Thyroid gland (tissue), 4 donors: ENCODE results near the gene ZG16B. TPM values are rescaled to one million over a fixed set of nuclear protein-coding genes. Genes with fewer than 3 reads are reported as not detected.

Experiments
- DNase-seq, 2 donors: peaks; one replicate each; pipeline ENCODE4 v3.0.0-alpha.2; 2019
- H3K27ac ChIP-seq, 3 donors: fragments of 200-600 bp; sonication (generic); 1 replicate in 2 of 3; 2 replicates in 1 of 3; pipeline ENCODE4 v1.5.1; 2016 to 2019; ENCODE audit warnings: mild to moderate bottlenecking in 1 of 3, moderate library complexity in 1 of 3
- H3K27me3 ChIP-seq: fragments of 200-600 bp; sonication (generic); one replicate; pipeline ENCODE4 v1.5.1; 2019
- H3K36me3 ChIP-seq, 2 donors: fragments of 200-600 bp; sonication (generic); one replicate each; pipeline ENCODE4 v1.5.1; 2016 to 2019
- H3K4me1 ChIP-seq, 2 donors: fragments of 200-600 bp; sonication (generic); one replicate each; pipeline ENCODE4 v1.5.1; 2017 to 2019
- H3K4me3 ChIP-seq, 3 donors: fragments of 200-600 bp; sonication (generic); replicated peaks in 1 of 3; 1 replicate in 2 of 3; 2 replicates in 1 of 3; pipeline ENCODE4 v1.5.1; 2016; ENCODE audit warnings: mild to moderate bottlenecking in 1 of 3
- H3K9me3 ChIP-seq: fragments of 200-600 bp; sonication (generic); one replicate; pipeline ENCODE4 v1.5.1; 2017
- CTCF ChIP-seq, 6 experiments: fragments of 200-600 bp in 3 of 6; fragments of 450-650 bp in 3 of 6; sonication (generic) in 3 of 6; IDR thresholded peaks; one replicate each; pipeline ENCODE4 v1.5.1; 2016 to 2019; ENCODE audit warnings: antibody characterized with exemption in 6 of 6, mild to moderate bottlenecking in 2 of 6, inconsistent platforms in 1 of 6, moderate library complexity in 1 of 6
- POLR2A ChIP-seq, 2 donors: fragments of 450-650 bp; IDR thresholded peaks; one replicate each; pipeline ENCODE4 v1.6.1; 2017; ENCODE audit warnings: antibody characterized with exemption in 2 of 2, mild to moderate bottlenecking in 2 of 2, moderate library complexity in 1 of 2
- WGBS, 2 donors: methylation state at CpG; one replicate each; pipeline ENCODE4 v1.1.5; 2017; 5-methylcytosine and 5-hydroxymethylcytosine counted together
- intact Hi-C: fragments of 100-400 bp; cut with DNase I; formaldehyde crosslinking; loops from one replicate; pipeline ENCODE4 v1.15.1; 2023
- total RNA-seq, 4 donors: library from RNA; depleted of rRNA; stranded (reverse); fragments of >200 nt; gene quantifications; one replicate each; pipeline ENCODE4 v1.2.3, GENCODE V29; 2016

The ZG16B gene
- total RNA-seq, 4 donors from 2014 or later = not detected

DNA sequence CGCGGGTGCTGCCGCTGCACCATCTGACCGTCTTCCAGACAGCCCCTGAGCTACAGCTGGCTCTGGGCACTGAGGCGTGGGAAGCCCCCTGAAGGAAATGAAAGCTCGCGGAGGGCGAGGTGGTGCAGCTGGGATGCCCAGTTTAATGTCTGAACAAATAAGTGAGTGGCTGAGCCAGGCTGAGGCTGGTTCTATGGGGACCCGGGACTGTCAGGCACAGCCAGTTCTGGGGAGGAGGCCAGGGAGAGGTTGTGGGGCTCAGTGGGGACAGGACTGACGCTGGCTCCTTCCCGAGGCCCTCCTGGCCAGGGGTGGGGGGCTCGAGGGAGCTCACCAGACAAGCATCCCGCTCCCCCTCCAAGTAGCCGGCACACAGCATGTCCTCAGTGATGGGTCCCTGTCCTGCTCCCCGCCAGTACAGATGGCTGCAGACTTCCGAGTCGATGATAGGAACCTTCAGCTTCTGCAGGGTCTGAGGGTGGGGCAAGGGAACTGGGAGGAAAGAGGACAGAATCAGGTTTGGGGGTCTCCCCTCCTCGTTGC is 23.5 kb downstream of the ZG16B start:
- intact Hi-C loops = no loop called here
- no peak for DNase-seq
- 87 to 88% methylated on average over 17 to 18 of the region's 18 CpGs for WGBS, 2 donors

DNA sequence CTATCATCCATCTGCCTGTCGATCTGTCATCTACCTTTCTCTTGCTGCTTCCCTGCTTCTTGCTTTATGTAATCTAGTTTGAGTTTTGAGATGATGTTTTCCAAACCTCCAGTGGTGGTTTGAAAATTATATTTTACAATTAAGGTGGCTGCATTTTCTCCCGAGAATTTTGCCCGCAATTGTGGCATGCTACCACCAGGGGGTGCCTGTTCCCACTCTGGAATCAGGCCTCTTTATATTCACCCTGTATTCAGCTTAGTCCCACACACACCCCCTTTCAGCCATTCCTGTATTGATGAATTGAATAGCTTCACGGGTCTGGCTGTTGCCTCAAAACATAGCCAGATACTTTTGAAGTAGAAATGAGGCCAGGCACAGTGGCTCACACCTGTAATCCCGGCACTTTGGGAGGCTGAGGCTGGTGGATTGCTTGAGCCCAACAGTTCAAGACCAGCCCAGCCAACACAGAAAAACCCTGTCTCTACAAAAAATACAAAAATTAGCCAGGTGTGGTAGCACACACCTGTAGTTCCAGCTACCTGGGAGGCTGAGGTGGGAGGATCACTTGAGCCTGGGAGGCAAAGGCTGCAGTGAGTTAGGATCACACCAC is 24.7 kb downstream of the ZG16B start:
- DNase-seq = no peak
- TF ChIP-seq POLR2A (IDR thresholded peaks at IDR 0.05) = no peak
- TF ChIP-seq CTCF (IDR thresholded peaks at IDR 0.05) = peak in 3 of 6 experiments; percentile 29 to 34 (median 33)
- H3K4me3 ChIP-seq = no peak overlapping the region
- H3K36me3 ChIP-seq = no peaks in the 10 kb centered on the region
- no peak overlapping the region for H3K27ac ChIP-seq
- intact Hi-C loops = no loop called here
- H3K9me3 ChIP-seq = no peaks in the 10 kb centered on the region
- peaks cover 4 to 7% of the 10 kb centered on the region in 2 donors for H3K4me1 ChIP-seq
- H3K27me3 ChIP-seq = no peaks in the 10 kb centered on the region
- WGBS, 2 donors = 54 to 77% methylated on average over 5 of the region's 5 CpGs

More for the DNA sequence above, 23.5 kb downstream of the ZG16B start:
- no peaks in the 10 kb centered on the region for H3K27me3 ChIP-seq
- peaks cover 4 to 7% of the 10 kb centered on the region in 2 donors for H3K4me1 ChIP-seq
- TF ChIP-seq CTCF (IDR thresholded peaks at IDR 0.05) (no peak), POLR2A (IDR thresholded peaks at IDR 0.05) (no peak)
- no peaks in the 10 kb centered on the region for H3K9me3 ChIP-seq
- H3K27ac ChIP-seq = no peak overlapping the region
- no peaks in the 10 kb centered on the region for H3K36me3 ChIP-seq
- no peak overlapping the region for H3K4me3 ChIP-seq

DNA sequence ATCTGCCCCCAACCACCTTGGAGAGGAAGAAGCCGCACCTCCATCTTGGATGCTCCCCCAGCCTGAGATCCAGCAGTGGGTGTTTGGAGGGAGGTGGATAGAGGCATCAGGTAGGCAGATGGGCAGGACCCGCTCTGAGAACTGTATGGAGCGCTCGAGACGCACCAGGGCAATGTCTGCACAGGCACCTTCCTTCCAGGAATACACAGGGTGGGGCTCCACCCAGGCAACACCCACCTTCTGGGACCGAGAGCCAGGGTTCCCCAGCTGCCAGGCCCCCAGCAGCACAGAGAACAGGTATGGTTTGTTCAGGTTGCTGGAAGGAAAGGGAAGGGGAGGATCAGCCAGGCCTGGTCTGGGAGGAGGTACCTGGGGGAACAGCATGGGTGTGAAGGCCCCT is 25.4 kb downstream of the ZG16B start:
- H3K4me3 ChIP-seq = no peak overlapping the region
- 83 to 84% methylated on average over 6 of the region's 6 CpGs for WGBS, 2 donors
- no peak for DNase-seq
- no peak for TF ChIP-seq CTCF (IDR thresholded peaks at IDR 0.05)
- H3K4me1 ChIP-seq = peaks cover 4 to 7% of the 10 kb centered on the region in 2 donors
- no peak overlapping the region for H3K27ac ChIP-seq
- intact Hi-C loops = no loop called here
- H3K27me3 ChIP-seq = no peaks in the 10 kb centered on the region
- H3K9me3 ChIP-seq = no peaks in the 10 kb centered on the region
- no peaks in the 10 kb centered on the region for H3K36me3 ChIP-seq

DNA sequence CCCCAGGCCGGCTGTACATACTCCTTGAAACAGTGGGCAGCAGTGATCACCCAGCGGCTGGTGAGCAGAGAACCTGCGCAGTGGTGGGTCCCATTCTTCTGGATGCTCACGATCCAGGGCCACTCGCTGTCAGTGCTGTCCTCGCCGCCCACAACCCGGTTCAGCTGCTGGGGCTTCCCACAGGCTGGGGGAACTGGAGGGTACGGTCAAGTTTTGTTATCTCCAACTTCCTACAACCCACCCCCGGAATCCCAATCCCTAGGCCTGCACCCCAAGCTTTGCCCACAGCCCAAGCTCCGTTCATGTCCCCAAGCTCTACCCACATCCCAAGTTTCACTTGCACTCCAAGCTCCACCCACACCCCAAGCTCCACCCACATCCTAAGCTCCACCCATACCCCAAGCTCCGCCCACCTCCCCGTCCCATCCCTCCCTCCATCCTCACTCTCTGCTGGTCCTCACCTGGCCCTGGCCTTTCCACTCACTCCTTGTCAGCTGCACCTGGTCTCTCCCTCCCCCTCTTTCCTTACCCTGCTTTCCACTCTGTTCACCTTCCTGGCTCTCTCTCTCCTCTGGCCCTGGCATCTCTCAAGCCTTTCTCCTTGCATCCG is 26.1 kb downstream of the ZG16B start:
- H3K27ac ChIP-seq = no peak overlapping the region

More for the DNA sequence above, 26.1 kb downstream of the ZG16B start:
- 87 to 90% methylated on average over 13 to 14 of the region's 14 CpGs for WGBS, 2 donors
- H3K9me3 ChIP-seq = no peaks in the 10 kb centered on the region
- H3K27me3 ChIP-seq = no peaks in the 10 kb centered on the region
- DNase-seq = no peak
- TF ChIP-seq CTCF (IDR thresholded peaks at IDR 0.05) = no peak
- TF ChIP-seq POLR2A (IDR thresholded peaks at IDR 0.05) = no peak
- H3K36me3 ChIP-seq = no peaks in the 10 kb centered on the region
- intact Hi-C loops = no loop called here
- peaks cover 4 to 7% of the 10 kb centered on the region in 2 donors for H3K4me1 ChIP-seq
- H3K4me3 ChIP-seq = no peak overlapping the region
